Measurements from ENCODE around the gene SDF4.

- no peak for TF ChIP-seq EZH2 (IDR thresholded peaks at IDR 0.05; ENCODE audit: insufficient read depth, poor library complexity, severe bottlenecking)
- no peak for TF ChIP-seq EZH2phosphoT487 (IDR thresholded peaks at IDR 0.05; ENCODE audit: insufficient read depth, low read depth)
Observed at GRCh38 chr1:1208713-1209433, 22.9 kb downstream of the SDF4 start.

All from GM23248 (cell line).